ENCODE data around the gene APLF.

DNA sequence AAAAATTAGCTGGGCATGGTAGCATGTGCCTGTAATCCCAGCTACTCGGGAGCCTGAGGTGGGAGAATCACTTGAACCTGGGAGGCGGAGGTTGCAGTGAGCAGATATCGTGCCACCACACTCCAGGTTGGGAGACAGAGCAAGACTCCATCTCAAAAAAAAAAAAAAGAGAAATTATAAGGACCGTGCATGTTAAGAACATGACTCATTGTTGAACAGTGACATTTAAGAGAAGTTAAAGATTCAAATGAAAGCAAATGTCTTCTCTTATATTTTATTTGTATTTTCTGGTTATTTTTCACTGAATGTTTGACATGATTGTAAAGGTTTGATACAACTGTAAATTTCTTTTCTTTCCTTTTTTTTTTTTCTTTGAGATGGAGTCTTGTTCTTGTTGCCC is 69.6 kb downstream of the APLF start:
- no peak for TF ChIP-seq ZNF274 (IDR thresholded peaks at IDR 0.05; ENCODE audit: low read depth, low read length)
- no peak for TF ChIP-seq SUZ12 (IDR thresholded peaks at IDR 0.05; ENCODE audit: extremely low read depth, insufficient read depth, insufficient read length)
- TF ChIP-seq YY1 (IDR thresholded peaks at IDR 0.05; ENCODE audit: insufficient read depth, insufficient read length): no peak
